ENCODE measurements around the gene IFIT2.

DNA sequence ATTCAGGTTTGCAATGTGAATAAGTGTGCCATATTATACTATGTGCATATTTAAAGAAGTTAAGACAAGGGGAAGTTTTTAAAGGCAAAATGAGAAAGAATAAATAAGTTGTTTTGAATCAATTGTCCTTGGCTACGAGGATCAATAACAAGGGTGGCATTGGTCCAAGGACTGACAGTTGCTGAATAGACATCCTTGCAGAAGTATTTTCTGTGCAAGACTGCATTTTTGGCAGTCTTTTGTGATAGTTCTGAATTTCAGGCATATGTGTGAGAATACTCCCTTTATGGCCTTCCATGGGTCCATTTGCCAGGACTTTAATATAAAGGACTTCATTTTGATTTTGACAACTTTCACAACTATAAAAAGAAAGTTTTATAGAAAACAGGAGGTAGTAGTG, 44.9 kb upstream of the IFIT2 start:
- no peak for TF ChIP-seq RAD21 (IDR thresholded peaks at IDR 0.05; ENCODE audit: low read depth)
- no peak for TF ChIP-seq TAF1 (IDR thresholded peaks at IDR 0.05; ENCODE audit: low read depth)
- no peak for TF ChIP-seq ZBTB7A (IDR thresholded peaks at IDR 0.05; ENCODE audit: low read depth)
- TF ChIP-seq EP300 (IDR thresholded peaks at IDR 0.05; ENCODE audit: borderline replicate concordance) = no peak

Data from Ishikawa (cell line).